SK-N-MC (cell line): ENCODE measurements around the gene TMEM259.

Experiments used
- EZH2 ChIP-seq: fragments of 200-600 bp; sonication (generic); IDR thresholded peaks from one replicate; pipeline ENCODE4 v1.6.1; 2017; ENCODE audit warnings: antibody characterized with exemption
- FOXP2 ChIP-seq: optimal IDR thresholded peaks from 2 replicates; pipeline ENCODE3; 2011; ENCODE audit warnings: mild to moderate bottlenecking, moderate library complexity; ENCODE audit not compliant: insufficient read depth; ENCODE audit errors: extremely low read length, control extremely low read depth

GRCh38 chr19:1046117-1046626, 25.2 kb upstream of the TMEM259 start:
- no peak for TF ChIP-seq EZH2
- no peak for TF ChIP-seq FOXP2
